Type B pancreatic cell (in vitro differentiated cells): ENCODE results near the gene KLK4. TPM values are rescaled to one million over a fixed set of nuclear protein-coding genes. Genes with fewer than 3 reads are reported as not detected.

ENCODE experiments used
- DNase-seq: peaks from one replicate; pipeline ENCODE4 v3.0.0; 2021; ENCODE audit warnings: mixed read lengths; ENCODE audit not compliant: unreplicated experiment; ENCODE audit errors: extremely low spot score
- H3K27ac Mint-ChIP-seq: 2 replicates; pipeline ENCODE4 v1.8.0; 2021; ENCODE audit warnings: mild to moderate bottlenecking, mixed read lengths
- H3K27me3 Mint-ChIP-seq: 2 replicates; pipeline ENCODE4 v1.8.0; 2021; ENCODE audit warnings: mixed read lengths
- H3K36me3 Mint-ChIP-seq: 2 replicates; pipeline ENCODE4 v1.8.0; 2021; ENCODE audit warnings: mixed read lengths
- H3K4me1 Mint-ChIP-seq: one replicate; pipeline ENCODE4 v1.8.0; 2021; ENCODE audit warnings: mixed read lengths; ENCODE audit not compliant: unreplicated experiment
- H3K4me3 Mint-ChIP-seq: 2 replicates; pipeline ENCODE4 v1.8.0; 2021; ENCODE audit warnings: mild to moderate bottlenecking, mixed read lengths
- H3K9me3 Mint-ChIP-seq: 2 replicates; pipeline ENCODE4 v1.8.0; 2021; ENCODE audit warnings: mixed read lengths
- total RNA-seq: library from RNA; stranded (reverse); gene quantifications from 2 replicates; pipeline ENCODE4 v1.2.1, GENCODE V29; 2021; ENCODE audit warnings: low replicate concordance
- TF ChIP-seq, protein P1 (sequence below): fragments of 200-600 bp; sonication (generic); conservative IDR thresholded peaks from 2 replicates; pipeline ENCODE4 v1.5.0; 2021; ENCODE audit warnings: antibody characterized with exemption, mild to moderate bottlenecking

The KLK4 gene
- total RNA-seq, 1 donor from 2014 or later = 0.46 TPM

DNA sequence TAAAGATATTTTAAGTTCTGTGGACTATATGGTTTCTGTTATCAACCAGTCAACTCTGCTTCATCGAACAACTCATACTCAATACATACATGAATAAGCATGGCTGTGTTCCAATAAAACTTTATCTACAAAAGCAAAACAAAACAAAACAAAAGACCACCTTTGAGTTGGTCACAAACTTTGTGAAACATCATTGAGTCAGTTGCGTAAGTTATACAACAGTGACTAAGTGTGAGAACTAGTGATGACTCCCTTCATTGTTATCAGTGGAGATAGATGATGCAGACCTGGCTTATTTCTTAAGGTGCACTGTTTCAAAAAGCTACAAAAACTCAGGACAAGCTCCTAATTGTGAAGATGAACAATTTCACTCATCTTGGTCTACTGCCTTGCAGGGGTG is 14.5 kb upstream of the KLK4 start:
- TF ChIP-seq, protein P1, sequence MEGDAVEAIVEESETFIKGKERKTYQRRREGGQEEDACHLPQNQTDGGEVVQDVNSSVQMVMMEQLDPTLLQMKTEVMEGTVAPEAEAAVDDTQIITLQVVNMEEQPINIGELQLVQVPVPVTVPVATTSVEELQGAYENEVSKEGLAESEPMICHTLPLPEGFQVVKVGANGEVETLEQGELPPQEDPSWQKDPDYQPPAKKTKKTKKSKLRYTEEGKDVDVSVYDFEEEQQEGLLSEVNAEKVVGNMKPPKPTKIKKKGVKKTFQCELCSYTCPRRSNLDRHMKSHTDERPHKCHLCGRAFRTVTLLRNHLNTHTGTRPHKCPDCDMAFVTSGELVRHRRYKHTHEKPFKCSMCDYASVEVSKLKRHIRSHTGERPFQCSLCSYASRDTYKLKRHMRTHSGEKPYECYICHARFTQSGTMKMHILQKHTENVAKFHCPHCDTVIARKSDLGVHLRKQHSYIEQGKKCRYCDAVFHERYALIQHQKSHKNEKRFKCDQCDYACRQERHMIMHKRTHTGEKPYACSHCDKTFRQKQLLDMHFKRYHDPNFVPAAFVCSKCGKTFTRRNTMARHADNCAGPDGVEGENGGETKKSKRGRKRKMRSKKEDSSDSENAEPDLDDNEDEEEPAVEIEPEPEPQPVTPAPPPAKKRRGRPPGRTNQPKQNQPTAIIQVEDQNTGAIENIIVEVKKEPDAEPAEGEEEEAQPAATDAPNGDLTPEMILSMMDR = no peak
- no peaks in the 10 kb centered on the region for H3K36me3 Mint-ChIP-seq
- DNase-seq = no peak
- H3K4me1 Mint-ChIP-seq = peaks cover 13% of the 10 kb centered on the region
- H3K27ac Mint-ChIP-seq = no peak overlapping the region
- no peak overlapping the region for H3K4me3 Mint-ChIP-seq
- H3K27me3 Mint-ChIP-seq = peaks cover 47% of the 10 kb centered on the region
- H3K9me3 Mint-ChIP-seq = no peaks in the 10 kb centered on the region

DNA sequence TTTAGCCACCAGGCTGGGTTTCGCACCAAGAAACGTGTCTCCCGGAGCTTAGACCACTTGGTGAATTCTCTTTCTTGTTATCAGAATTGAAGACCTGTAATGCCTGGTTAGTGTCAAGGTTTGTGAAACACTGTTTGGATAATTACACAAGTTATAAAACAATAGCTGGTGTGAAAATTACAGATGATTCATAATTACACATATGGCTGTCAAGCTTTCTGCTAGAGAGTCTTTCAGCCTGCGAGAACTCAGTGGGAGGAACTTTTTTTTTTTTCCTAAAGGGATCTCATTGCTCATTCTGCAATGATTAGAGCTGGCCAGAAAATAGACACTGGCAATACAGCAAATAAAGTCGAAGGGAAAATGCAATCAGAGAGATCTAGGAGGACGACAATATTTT is 13.4 kb upstream of the KLK4 start:
- Mint-ChIP-seq H3K9me3 (no peaks in the 10 kb centered on the region), H3K4me3 (no peak overlapping the region), H3K36me3 (no peaks in the 10 kb centered on the region), H3K27me3 (peaks cover 50% of the 10 kb centered on the region), H3K27ac (no peak overlapping the region), H3K4me1 (peaks cover 13% of the 10 kb centered on the region)
- no peak for DNase-seq
- TF ChIP-seq, protein P1 = no peak

DNA sequence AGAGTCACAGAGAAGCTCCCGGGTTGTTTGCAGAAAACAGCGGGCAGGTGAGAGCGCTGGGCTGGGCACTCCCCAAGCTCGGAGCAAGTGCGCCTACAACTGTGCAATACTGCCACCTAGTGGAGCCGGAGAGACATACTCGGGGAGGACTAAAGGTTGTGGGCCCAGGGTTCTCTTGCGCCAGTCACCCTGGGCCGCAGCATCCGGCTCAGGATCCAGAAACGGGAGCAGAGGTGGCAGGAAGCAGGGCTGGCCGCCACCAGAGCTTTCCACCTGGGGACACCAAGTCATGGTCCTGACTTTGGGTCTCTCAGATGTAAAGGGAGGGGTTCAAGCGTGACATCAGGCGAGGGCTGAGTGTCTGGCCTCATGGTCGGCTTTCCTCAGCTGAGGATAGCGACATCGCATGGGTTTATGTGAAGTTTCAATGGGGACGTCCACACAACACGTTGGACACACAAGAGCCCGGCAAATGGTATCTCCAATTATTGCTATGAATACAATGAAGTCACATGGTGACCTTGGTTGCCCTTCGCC is 11.2 kb upstream of the KLK4 start:
- Mint-ChIP-seq H3K27me3 (peaks cover 58% of the 10 kb centered on the region), H3K36me3 (no peaks in the 10 kb centered on the region), H3K9me3 (no peaks in the 10 kb centered on the region), H3K4me3 (peak overlapping the region; percentile 43), H3K4me1 (peaks cover 13% of the 10 kb centered on the region), H3K27ac (peak overlapping the region; percentile 66)
- peak; percentile 85 for DNase-seq
- TF ChIP-seq, protein P1 = peak; percentile 95

DNA sequence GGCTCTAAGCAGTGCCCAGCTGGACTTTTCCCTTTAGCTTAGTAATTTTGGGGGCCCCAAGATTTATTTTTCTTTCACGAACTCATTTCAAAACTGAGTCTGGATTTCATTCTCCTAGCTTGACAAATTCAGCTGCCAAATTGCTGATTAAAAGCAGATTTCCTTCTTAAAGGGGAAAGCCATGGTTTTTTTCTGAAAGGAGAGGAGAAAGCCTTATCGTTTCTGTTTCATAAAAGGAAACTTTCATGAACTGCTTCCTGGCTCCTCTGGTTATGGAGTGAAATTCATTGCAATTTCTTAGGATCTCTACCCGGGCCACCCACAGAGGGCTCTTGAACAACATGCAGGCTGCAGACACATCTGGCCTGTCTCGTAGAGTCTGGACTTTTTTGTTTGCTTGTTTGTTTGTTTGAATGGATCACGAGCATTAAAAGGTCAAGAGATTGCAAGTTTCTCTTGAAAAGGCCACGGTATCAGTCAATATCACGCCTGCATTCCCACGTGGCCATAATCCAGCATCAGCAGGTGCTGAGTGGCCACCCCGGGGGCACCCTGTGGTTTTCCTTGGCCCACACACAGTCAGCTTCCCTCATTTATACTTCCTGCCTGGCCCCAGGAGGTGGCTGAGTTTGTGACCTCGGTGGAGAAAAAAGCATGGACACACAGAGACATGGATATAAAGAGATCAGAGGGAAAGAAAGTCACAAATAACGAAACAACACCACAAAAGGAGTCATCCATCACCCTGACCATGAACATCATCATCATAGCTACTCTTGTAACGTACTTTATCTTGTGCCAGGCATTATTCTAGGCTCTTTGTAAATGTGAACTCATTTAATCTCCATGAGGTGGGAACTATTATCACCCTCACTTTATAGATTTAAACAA is 10.5 kb upstream of the KLK4 start:
- H3K27ac Mint-ChIP-seq = peak overlapping the region; percentile 66
- H3K9me3 Mint-ChIP-seq = no peaks in the 10 kb centered on the region
- peaks cover 63% of the 10 kb centered on the region for H3K27me3 Mint-ChIP-seq
- TF ChIP-seq, protein P1 = no peak
- H3K4me3 Mint-ChIP-seq = peak overlapping the region; percentile 43
- no peaks in the 10 kb centered on the region for H3K36me3 Mint-ChIP-seq
- DNase-seq = no peak
- peaks cover 13% of the 10 kb centered on the region for H3K4me1 Mint-ChIP-seq

DNA sequence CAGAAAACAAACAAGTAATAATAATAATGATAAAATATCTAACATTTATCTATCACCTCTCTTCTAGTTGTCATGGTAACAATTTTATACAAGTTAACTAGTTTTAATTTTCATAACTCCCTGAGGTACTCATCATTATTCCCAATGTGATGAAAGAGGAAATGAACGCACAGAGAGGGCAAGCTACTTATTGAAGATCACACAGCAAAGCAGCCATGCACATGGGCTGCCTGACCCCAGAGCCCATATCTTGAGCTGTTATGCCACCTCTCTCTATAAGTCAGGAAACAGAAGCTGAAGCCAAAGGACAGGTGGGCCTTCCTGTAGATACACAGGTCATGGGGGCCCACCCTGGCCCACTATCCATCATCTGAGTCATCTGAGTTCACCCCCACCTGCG is 4.9 kb upstream of the KLK4 start:
- no peak for DNase-seq
- peaks cover 36% of the 10 kb centered on the region for H3K27me3 Mint-ChIP-seq
- TF ChIP-seq, protein P1 = no peak

More for the DNA sequence above, 4.9 kb upstream of the KLK4 start:
- H3K4me3 Mint-ChIP-seq = no peak overlapping the region
- no peak overlapping the region for H3K27ac Mint-ChIP-seq
- H3K36me3 Mint-ChIP-seq = no peaks in the 10 kb centered on the region
- H3K4me1 Mint-ChIP-seq = no peaks in the 10 kb centered on the region
- H3K9me3 Mint-ChIP-seq = no peaks in the 10 kb centered on the region
